Astrocyte (in vitro differentiated cells and primary cell): Measurements from ENCODE around the gene NSUN7. TPM values are rescaled to one million over a fixed set of nuclear protein-coding genes. Genes with fewer than 3 reads are reported as not detected.

Source experiments
- DNase-seq: peaks from one replicate; pipeline ENCODE4 v3.0.0-alpha.2; 2010; ENCODE audit warnings: low read depth
- FAIRE-seq: peaks from 2 replicates; lab custom pipeline; 2011; peaks lifted over from hg19 to GRCh38; lab: Jason Lieb, UNC
- H2AFZ ChIP-seq: 2 replicates; pipeline ENCODE4 v1.6.0; 2012; ENCODE audit warnings: low read depth, low read length, inconsistent platforms
- H3K27ac ChIP-seq: 2 replicates; pipeline ENCODE4 v1.5.1; 2011; ENCODE audit warnings: low read depth, low read length, inconsistent platforms
- H3K27me3 ChIP-seq: 2 replicates; pipeline ENCODE4 v1.6.0; 2011; ENCODE audit warnings: low read length, inconsistent platforms; ENCODE audit not compliant: insufficient read depth
- H3K36me3 ChIP-seq: 2 replicates; pipeline ENCODE4 v1.5.1; 2011; ENCODE audit warnings: low read length, inconsistent platforms; ENCODE audit not compliant: insufficient read depth
- H3K4me1 ChIP-seq: 2 replicates; pipeline ENCODE4 v1.5.1; 2011; ENCODE audit warnings: low read length, inconsistent platforms; ENCODE audit not compliant: insufficient read depth
- H3K4me2 ChIP-seq: 2 replicates; pipeline ENCODE4 v1.6.0; 2012; ENCODE audit warnings: low read length, inconsistent platforms
- H3K4me3 ChIP-seq: 2 replicates; pipeline ENCODE4 v1.5.1; 2011; ENCODE audit warnings: low read depth, mild to moderate bottlenecking, low read length, inconsistent platforms; ENCODE audit not compliant: insufficient read depth
- H3K79me2 ChIP-seq: 2 replicates; pipeline ENCODE4 v1.6.0; 2012; ENCODE audit warnings: mild to moderate bottlenecking, low read length, inconsistent platforms; ENCODE audit not compliant: insufficient read depth
- H3K9ac ChIP-seq: 2 replicates; pipeline ENCODE4 v1.6.0; 2012; ENCODE audit warnings: mild to moderate bottlenecking, low read length, inconsistent platforms
- H3K9me3 ChIP-seq: 2 replicates; pipeline ENCODE4 v1.5.1; 2012; ENCODE audit warnings: low read depth, mild to moderate bottlenecking, low read length, inconsistent platforms; ENCODE audit not compliant: insufficient read depth
- H4K20me1 ChIP-seq: 2 replicates; pipeline ENCODE4 v1.6.0; 2012; ENCODE audit warnings: low read length, inconsistent platforms; ENCODE audit not compliant: insufficient read depth
- H3K27ac Mint-ChIP-seq: one replicate; pipeline ENCODE4 v1.8.0; 2021; ENCODE audit warnings: mild to moderate bottlenecking, mixed read lengths; ENCODE audit not compliant: unreplicated experiment
- H3K27me3 Mint-ChIP-seq: one replicate; pipeline ENCODE4 v1.8.0; 2021; ENCODE audit warnings: low read depth, mixed read lengths; ENCODE audit not compliant: unreplicated experiment
- H3K36me3 Mint-ChIP-seq: one replicate; pipeline ENCODE4 v1.8.0; 2021; ENCODE audit warnings: low read depth, mixed read lengths; ENCODE audit not compliant: unreplicated experiment
- H3K4me1 Mint-ChIP-seq: one replicate; pipeline ENCODE4 v1.8.0; 2021; ENCODE audit warnings: low read depth, mixed read lengths; ENCODE audit not compliant: unreplicated experiment
- H3K4me3 Mint-ChIP-seq: one replicate; pipeline ENCODE4 v1.8.0; 2021; ENCODE audit warnings: mild to moderate bottlenecking, moderate library complexity, mixed read lengths; ENCODE audit not compliant: unreplicated experiment
- H3K9me3 Mint-ChIP-seq: one replicate; pipeline ENCODE4 v1.8.0; 2021; ENCODE audit warnings: mild to moderate bottlenecking, mixed read lengths; ENCODE audit not compliant: unreplicated experiment
- CTCF ChIP-seq: IDR thresholded peaks from 2 replicates; pipeline ENCODE4 v1.5.1; 2011; ENCODE audit warnings: low read depth, mild to moderate bottlenecking, inconsistent platforms, low read length, moderate library complexity; ENCODE audit not compliant: insufficient read depth
- EZH2 ChIP-seq: IDR thresholded peaks from 2 replicates; pipeline ENCODE4 v1.6.1; 2012; ENCODE audit warnings: mild to moderate bottlenecking, low read length, inconsistent platforms; ENCODE audit not compliant: insufficient read depth
- total RNA-seq: library from RNA; stranded (reverse); gene quantifications from 2 replicates; pipeline ENCODE4 v1.2.1, GENCODE V29; 2021

The NSUN7 gene
- total RNA-seq, 1 donor from 2014 or later: 2.5 TPM

GRCh38 chr4:40720351-40720750, 29.4 kb upstream of the NSUN7 start:
- Histone ChIP-seq H3K9ac (no peak overlapping the region), H2AFZ (no peak overlapping the region), H3K27me3 (no peaks in the 10 kb centered on the region), H3K4me3 (no peak overlapping the region), H3K4me1 (peaks cover 7% of the 10 kb centered on the region), H3K79me2 (no peaks in the 10 kb centered on the region), H3K36me3 (no peaks in the 10 kb centered on the region), H4K20me1 (no peaks in the 10 kb centered on the region), H3K4me2 (no peak overlapping the region), H3K9me3 (no peaks in the 10 kb centered on the region), H3K27ac (no peak overlapping the region)
- H3K27me3 Mint-ChIP-seq: no peaks in the 10 kb centered on the region
- TF ChIP-seq CTCF: no peak
- no peak overlapping the region for H3K4me3 Mint-ChIP-seq
- no peak for FAIRE-seq
- H3K27ac Mint-ChIP-seq: no peak overlapping the region
- no peak for DNase-seq
- no peaks in the 10 kb centered on the region for H3K36me3 Mint-ChIP-seq
- no peaks in the 10 kb centered on the region for H3K9me3 Mint-ChIP-seq
- H3K4me1 Mint-ChIP-seq: no peaks in the 10 kb centered on the region

GRCh38 chr4:40720916-40721315, 28.8 kb upstream of the NSUN7 start:
- DNase-seq (no peak), FAIRE-seq (no peak)
- H4K20me1 ChIP-seq: no peaks in the 10 kb centered on the region
- H3K9ac ChIP-seq: no peak overlapping the region
- TF ChIP-seq CTCF: no peak
- TF ChIP-seq EZH2: no peak
- Mint-ChIP-seq H3K9me3 (no peaks in the 10 kb centered on the region), H3K36me3 (no peaks in the 10 kb centered on the region), H3K4me1 (no peaks in the 10 kb centered on the region), H3K27ac (no peak overlapping the region), H3K27me3 (no peaks in the 10 kb centered on the region), H3K4me3 (no peak overlapping the region)
- no peak overlapping the region for H3K4me3 ChIP-seq
- H3K79me2 ChIP-seq: no peaks in the 10 kb centered on the region
- no peaks in the 10 kb centered on the region for H3K27me3 ChIP-seq
- no peaks in the 10 kb centered on the region for H3K9me3 ChIP-seq
- H3K36me3 ChIP-seq: no peaks in the 10 kb centered on the region
- H3K4me2 ChIP-seq: no peak overlapping the region
- no peak overlapping the region for H3K27ac ChIP-seq
- H3K4me1 ChIP-seq: peaks cover 7% of the 10 kb centered on the region
- H2AFZ ChIP-seq: no peak overlapping the region

GRCh38 chr4:40721730-40722171, 28.0 kb upstream of the NSUN7 start:
- H3K36me3 ChIP-seq: no peaks in the 10 kb centered on the region
- no peaks in the 10 kb centered on the region for H4K20me1 ChIP-seq
- Mint-ChIP-seq H3K9me3 (no peaks in the 10 kb centered on the region), H3K27me3 (no peaks in the 10 kb centered on the region), H3K4me1 (no peaks in the 10 kb centered on the region), H3K4me3 (no peak overlapping the region), H3K36me3 (no peaks in the 10 kb centered on the region), H3K27ac (no peak overlapping the region)
- H3K9me3 ChIP-seq: no peaks in the 10 kb centered on the region
- peaks cover 7% of the 10 kb centered on the region for H3K4me1 ChIP-seq
- no peaks in the 10 kb centered on the region for H3K27me3 ChIP-seq
- H3K4me2 ChIP-seq: peak overlapping the region; percentile 33
- TF ChIP-seq CTCF (no peak), EZH2 (no peak)
- FAIRE-seq (no peak), DNase-seq (peak; percentile 67)
- H3K27ac ChIP-seq: no peak overlapping the region
- no peak overlapping the region for H2AFZ ChIP-seq
- no peak overlapping the region for H3K9ac ChIP-seq
- no peaks in the 10 kb centered on the region for H3K79me2 ChIP-seq
- H3K4me3 ChIP-seq: no peak overlapping the region
